H7 (cell line): ENCODE results near the gene KLRK1. TPM values are rescaled to one million over a fixed set of nuclear protein-coding genes. Genes with fewer than 3 reads are reported as not detected.
"Not testable (repeated sequence)": the region's sequence is repeated elsewhere in the genome, so short reads cannot be mapped to it uniquely, and the experiment has no call there.

ENCODE experiments used
- DNase-seq: peaks from one replicate; pipeline ENCODE4 v3.0.0; 2012
- H3K27me3 ChIP-seq: 2 replicates; pipeline ENCODE4 v1.6.0; 2011; ENCODE audit warnings: mild to moderate bottlenecking, low read length; ENCODE audit not compliant: control insufficient read depth, insufficient read depth
- H3K36me3 ChIP-seq: replicated peaks from 2 replicates; pipeline ENCODE4 v1.5.1; 2011; ENCODE audit warnings: low read length; ENCODE audit not compliant: control insufficient read depth, insufficient read depth
- H3K4me3 ChIP-seq: 2 replicates; pipeline ENCODE4 v1.5.1; 2011; ENCODE audit warnings: low read depth, mild to moderate bottlenecking, control low read depth, low read length, moderate library complexity; ENCODE audit not compliant: insufficient read depth
- total RNA-seq: library from RNA; depleted of rRNA; stranded (reverse); fragments of >200 nt; shearing (Covaris generic); gene quantifications from 2 replicates; pipeline ENCODE4 v1.2.3, GENCODE V29; 2014

Gene KLRK1
- total RNA-seq, 1 experiment from 2014 or later, result not detected

GRCh38 chr12:10362325-10362724 lies 27.5 kb downstream of the KLRK1 start:
- Histone ChIP-seq H3K4me3 (no peak overlapping the region), H3K36me3 (no peaks in the 10 kb centered on the region), H3K27me3 (no peaks in the 10 kb centered on the region)
- no peak for DNase-seq

- H3K36me3 ChIP-seq, result no peaks in the 10 kb centered on the region
- no peaks in the 10 kb centered on the region for H3K27me3 ChIP-seq
- no peak overlapping the region for H3K4me3 ChIP-seq
- no peak for DNase-seq
These were observed 28.2 kb downstream of the KLRK1 start for GRCh38 chr12:10361622-10362021.

- no peak overlapping the region for H3K4me3 ChIP-seq
- H3K36me3 ChIP-seq, result no peaks in the 10 kb centered on the region
- no peaks in the 10 kb centered on the region for H3K27me3 ChIP-seq
- no peak for DNase-seq
These were observed 28.8 kb downstream of the KLRK1 start for GRCh38 chr12:10361084-10361483.

GRCh38 chr12:10358969-10359368 lies 30.9 kb downstream of the KLRK1 start:
- no peak overlapping the region for H3K4me3 ChIP-seq
- H3K36me3 ChIP-seq, result no peaks in the 10 kb centered on the region

GRCh38 chr12:10358131-10358530 lies 31.7 kb downstream of the KLRK1 start:
- no peak for DNase-seq
- H3K27me3 ChIP-seq, result no peaks in the 10 kb centered on the region
- H3K4me3 ChIP-seq, result no peak overlapping the region
- no peaks in the 10 kb centered on the region for H3K36me3 ChIP-seq

More at GRCh38 chr12:10358969-10359368, 30.9 kb downstream of the KLRK1 start:
- DNase-seq, result no peak
- no peaks in the 10 kb centered on the region for H3K27me3 ChIP-seq

GRCh38 chr12:10354502-10354901 lies 35.3 kb downstream of the KLRK1 start:
- H3K36me3 ChIP-seq, result no peaks in the 10 kb centered on the region
- no peak overlapping the region for H3K4me3 ChIP-seq
- no peaks in the 10 kb centered on the region for H3K27me3 ChIP-seq
- no peak for DNase-seq

- Histone ChIP-seq H3K27me3 (no peaks in the 10 kb centered on the region), H3K4me3 (no peak overlapping the region), H3K36me3 (no peaks in the 10 kb centered on the region)
- no peak for DNase-seq
These were observed 35.8 kb downstream of the KLRK1 start for GRCh38 chr12:10354071-10354470.

GRCh38 chr12:10351457-10351856 lies 38.4 kb downstream of the KLRK1 start:
- not testable (repeated sequence) for DNase-seq, H3K27me3 ChIP-seq, H3K36me3 ChIP-seq, H3K4me3 ChIP-seq

- Histone ChIP-seq H3K27me3 (no peaks in the 10 kb centered on the region), H3K36me3 (no peaks in the 10 kb centered on the region), H3K4me3 (no peak overlapping the region)
- no peak for DNase-seq
These were observed 47.8 kb downstream of the KLRK1 start for GRCh38 chr12:10341892-10342509.

GRCh38 chr12:10340946-10341345 lies 48.9 kb downstream of the KLRK1 start:
- not testable (repeated sequence) for DNase-seq, H3K27me3 ChIP-seq, H3K36me3 ChIP-seq, H3K4me3 ChIP-seq

GRCh38 chr12:10339053-10339840 lies 50.6 kb downstream of the KLRK1 start:
- DNase-seq, result no peak
- H3K27me3 ChIP-seq, result no peaks in the 10 kb centered on the region

GRCh38 chr12:10338470-10338869 lies 51.4 kb downstream of the KLRK1 start:
- not testable (repeated sequence) for DNase-seq, H3K27me3 ChIP-seq, H3K4me3 ChIP-seq, H3K36me3 ChIP-seq

More at GRCh38 chr12:10339053-10339840, 50.6 kb downstream of the KLRK1 start:
- H3K36me3 ChIP-seq, result no peaks in the 10 kb centered on the region
- H3K4me3 ChIP-seq, result no peak overlapping the region

- not testable (repeated sequence) for H3K36me3 ChIP-seq, DNase-seq, H3K4me3 ChIP-seq, H3K27me3 ChIP-seq
These were observed 53.6 kb downstream of the KLRK1 start for GRCh38 chr12:10336196-10336595.

GRCh38 chr12:10331642-10332239 lies 58.1 kb downstream of the KLRK1 start:
- no peaks in the 10 kb centered on the region for H3K36me3 ChIP-seq
- DNase-seq, result peak; percentile 48
- no peaks in the 10 kb centered on the region for H3K27me3 ChIP-seq
- H3K4me3 ChIP-seq, result no peak overlapping the region

GRCh38 chr12:10328691-10329090 lies 61.1 kb downstream of the KLRK1 start:
- H3K36me3 ChIP-seq, H3K27me3 ChIP-seq, H3K4me3 ChIP-seq, DNase-seq: not testable (repeated sequence)
